Measurements from ENCODE around the gene TMEM26. TPM values are rescaled to one million over a fixed set of nuclear protein-coding genes. Genes with fewer than 3 reads are reported as not detected.

TMEM26 gene
- under 0.01 TPM in 1 of 2 replicates, not detected in the other for total RNA-seq

DNA sequence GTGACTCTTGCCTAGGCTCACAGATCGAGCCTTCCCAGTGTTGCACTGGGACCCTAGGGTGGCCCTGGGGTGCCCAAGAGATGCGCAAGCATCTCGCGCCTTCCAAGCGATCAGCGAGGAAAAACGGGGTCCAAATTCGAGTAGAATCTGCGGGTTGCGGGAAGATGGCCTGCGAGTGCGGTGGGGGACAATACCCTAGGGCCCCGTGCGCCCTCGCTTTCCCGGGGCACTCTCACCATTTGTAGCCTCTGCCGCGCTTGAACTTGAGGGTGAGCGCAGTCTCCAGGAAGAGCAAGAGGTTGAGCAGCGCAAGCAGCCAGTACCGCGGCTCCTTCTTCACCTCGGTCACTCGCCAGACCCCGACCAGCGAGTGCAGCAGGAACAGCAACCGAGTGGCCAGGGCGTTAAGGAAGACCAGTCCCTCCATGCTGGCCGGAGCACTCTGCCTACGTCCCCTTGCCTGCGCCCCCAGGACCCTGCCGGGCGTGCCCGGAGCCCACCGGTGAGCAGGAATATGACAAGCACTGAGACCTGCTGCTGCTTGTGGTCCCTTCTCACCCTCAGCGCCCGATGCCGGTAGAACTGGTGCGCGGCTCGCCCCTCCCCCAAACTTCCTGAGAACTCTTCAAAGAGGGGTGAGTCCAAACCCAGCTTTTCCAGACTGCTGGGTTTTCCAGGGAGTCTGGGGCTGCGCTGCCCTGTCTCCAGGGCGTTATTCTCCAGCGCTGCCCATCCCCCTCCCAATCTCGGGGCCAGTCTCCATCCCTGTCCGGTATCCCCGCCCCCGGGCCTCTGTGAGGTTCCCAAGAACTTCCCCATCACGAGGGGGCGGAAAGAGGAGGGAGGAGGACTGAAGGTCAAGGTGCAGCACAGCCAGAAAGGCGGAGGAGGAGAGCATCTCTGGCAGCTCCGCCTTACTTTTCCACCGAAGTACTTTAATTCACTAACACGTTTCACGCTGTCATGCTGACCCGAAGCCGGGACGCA, at the start of gene TMEM26:
Gene TMEM26, minus strand, starts transcription at position 727 of the 987 bp plus-strand sequence. Its CDS starts 300 bp downstream, at position 427.
- Histone ChIP-seq H3K36me3 (ENCODE audit: control insufficient read depth, insufficient read depth, low read length) (no peaks in the 10 kb centered on the region), H3K27me3 (ENCODE audit: control insufficient read depth, insufficient read depth, low read length) (peaks cover 12% of the 10 kb centered on the region), H3K4me3 (ENCODE audit: low read depth, low read length) (peak within 1 kb of the TSS; percentile 18)
- DNase-seq (ENCODE audit: low read depth) (no peak), FAIRE-seq (no peak)
- TF ChIP-seq, protein P1, sequence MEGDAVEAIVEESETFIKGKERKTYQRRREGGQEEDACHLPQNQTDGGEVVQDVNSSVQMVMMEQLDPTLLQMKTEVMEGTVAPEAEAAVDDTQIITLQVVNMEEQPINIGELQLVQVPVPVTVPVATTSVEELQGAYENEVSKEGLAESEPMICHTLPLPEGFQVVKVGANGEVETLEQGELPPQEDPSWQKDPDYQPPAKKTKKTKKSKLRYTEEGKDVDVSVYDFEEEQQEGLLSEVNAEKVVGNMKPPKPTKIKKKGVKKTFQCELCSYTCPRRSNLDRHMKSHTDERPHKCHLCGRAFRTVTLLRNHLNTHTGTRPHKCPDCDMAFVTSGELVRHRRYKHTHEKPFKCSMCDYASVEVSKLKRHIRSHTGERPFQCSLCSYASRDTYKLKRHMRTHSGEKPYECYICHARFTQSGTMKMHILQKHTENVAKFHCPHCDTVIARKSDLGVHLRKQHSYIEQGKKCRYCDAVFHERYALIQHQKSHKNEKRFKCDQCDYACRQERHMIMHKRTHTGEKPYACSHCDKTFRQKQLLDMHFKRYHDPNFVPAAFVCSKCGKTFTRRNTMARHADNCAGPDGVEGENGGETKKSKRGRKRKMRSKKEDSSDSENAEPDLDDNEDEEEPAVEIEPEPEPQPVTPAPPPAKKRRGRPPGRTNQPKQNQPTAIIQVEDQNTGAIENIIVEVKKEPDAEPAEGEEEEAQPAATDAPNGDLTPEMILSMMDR (IDR thresholded peaks at IDR 0.05; ENCODE audit: insufficient read depth, low read length, severe bottlenecking): no peak

DNA sequence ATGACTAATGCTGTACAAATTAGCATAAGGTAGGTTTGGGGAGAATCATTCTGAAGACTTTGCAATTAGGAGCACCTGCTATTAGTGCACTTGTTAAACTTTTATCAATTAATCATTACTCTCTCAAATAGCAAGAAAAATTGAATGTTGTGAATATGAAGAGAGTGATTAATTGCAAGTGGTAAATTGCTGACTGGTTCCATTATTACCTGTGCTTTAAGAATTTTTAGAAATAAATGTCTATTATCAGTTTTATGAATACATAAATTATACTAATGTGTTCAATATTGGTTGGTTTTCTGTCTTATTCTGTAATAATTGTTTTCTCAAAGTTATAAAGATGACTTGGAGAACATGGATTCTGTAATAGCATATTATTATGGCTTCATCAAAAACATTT, 47.3 kb upstream of the TMEM26 start:
- Histone ChIP-seq H3K36me3 (ENCODE audit: control insufficient read depth, insufficient read depth, low read length) (no peaks in the 10 kb centered on the region), H3K27me3 (ENCODE audit: control insufficient read depth, insufficient read depth, low read length) (no peaks in the 10 kb centered on the region), H3K4me3 (ENCODE audit: low read depth, low read length) (no peak overlapping the region)
- TF ChIP-seq, protein P1 (IDR thresholded peaks at IDR 0.05; ENCODE audit: insufficient read depth, low read length, severe bottlenecking): no peak
- DNase-seq (ENCODE audit: low read depth) (no peak), FAIRE-seq (no peak)

DNA sequence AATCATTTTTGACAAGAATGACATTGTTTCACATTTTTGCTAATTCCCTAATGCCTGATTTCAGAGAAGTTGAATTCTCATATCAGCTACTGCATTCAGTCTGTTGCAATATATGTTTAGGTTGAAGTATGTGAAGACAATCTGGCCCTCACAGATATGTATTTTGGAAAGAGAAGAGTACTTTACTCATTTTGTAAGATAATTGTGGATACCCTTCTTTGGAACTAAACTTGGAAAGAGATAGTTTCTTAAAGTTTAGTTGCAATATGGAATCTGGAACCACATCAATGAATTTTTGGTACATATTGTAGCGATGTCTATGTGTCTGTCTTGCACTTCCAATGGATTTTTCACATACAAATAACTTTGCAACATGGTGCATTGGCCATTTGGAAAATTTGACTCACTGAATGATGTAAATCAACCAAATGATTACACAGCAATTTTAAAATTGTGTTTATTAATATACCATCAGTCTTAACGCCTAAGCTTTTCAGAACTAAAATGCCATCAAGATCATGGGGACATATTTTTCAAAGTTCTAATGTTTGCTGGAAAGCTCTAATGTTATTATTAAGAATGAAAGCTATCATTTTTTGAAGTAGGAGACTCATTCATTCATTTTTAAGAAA, 39.3 kb upstream of the TMEM26 start:
- TF ChIP-seq, protein P1 (IDR thresholded peaks at IDR 0.05; ENCODE audit: insufficient read depth, low read length, severe bottlenecking): no peak
- DNase-seq (ENCODE audit: low read depth) (no peak), FAIRE-seq (no peak)
- Histone ChIP-seq H3K27me3 (ENCODE audit: control insufficient read depth, insufficient read depth, low read length) (no peaks in the 10 kb centered on the region), H3K36me3 (ENCODE audit: control insufficient read depth, insufficient read depth, low read length) (no peaks in the 10 kb centered on the region), H3K4me3 (ENCODE audit: low read depth, low read length) (no peak overlapping the region)

DNA sequence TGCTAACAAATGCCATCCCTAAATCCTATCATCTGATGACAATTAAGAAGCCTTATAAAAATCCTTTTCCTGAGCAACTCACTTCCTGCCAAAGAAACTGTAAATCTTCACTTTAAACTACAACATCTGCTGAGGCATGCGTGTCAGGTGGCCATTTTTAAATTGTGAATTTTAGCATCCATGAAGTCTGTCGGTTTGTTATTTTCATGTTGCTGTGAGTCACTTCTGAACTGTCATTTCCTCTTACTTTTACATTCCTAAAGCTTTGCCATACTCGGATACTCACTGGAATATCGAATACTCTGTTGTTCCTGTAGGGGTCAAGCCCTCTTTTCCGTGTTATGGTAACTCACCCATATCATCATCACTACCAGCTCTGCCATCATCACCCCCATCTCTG, 34.3 kb upstream of the TMEM26 start:
- DNase-seq (ENCODE audit: low read depth) (peak; percentile 48), FAIRE-seq (no peak)

DNA sequence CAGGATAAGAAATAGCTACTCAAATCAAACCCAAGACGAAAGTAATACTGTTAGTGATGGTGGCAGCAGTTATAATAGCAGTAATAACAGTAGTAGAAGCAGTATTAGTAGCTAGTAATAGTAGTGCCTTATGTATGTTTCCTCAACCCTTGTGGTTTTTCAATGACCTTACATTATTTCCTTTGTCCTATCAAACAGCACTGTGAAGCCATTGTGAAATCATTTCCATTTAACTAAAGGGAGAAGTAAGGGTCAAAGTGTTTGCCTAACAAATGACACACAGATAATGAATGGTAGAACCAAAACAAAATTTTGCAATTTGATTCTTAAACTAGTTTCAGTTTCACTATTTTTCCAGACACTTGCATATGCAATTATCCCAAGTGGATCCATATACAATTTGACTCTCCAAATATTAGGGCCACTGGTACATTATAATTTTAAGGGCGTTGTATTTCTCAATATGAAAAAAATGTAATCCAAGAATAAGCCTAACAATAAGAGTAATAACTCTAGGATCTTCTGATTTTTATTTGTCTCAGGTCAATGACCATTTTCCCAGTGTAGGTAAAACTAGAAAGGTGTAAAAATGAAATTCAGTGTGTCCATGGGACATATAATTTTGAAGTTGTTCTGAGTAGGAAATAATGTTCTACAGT, 33.7 kb upstream of the TMEM26 start:
- peak; percentile 34 for DNase-seq (ENCODE audit: low read depth)

More for the DNA sequence above, 34.3 kb upstream of the TMEM26 start:
- Histone ChIP-seq H3K4me3 (ENCODE audit: low read depth, low read length) (no peak overlapping the region), H3K27me3 (ENCODE audit: control insufficient read depth, insufficient read depth, low read length) (no peaks in the 10 kb centered on the region), H3K36me3 (ENCODE audit: control insufficient read depth, insufficient read depth, low read length) (no peaks in the 10 kb centered on the region)
- TF ChIP-seq, protein P1 (IDR thresholded peaks at IDR 0.05; ENCODE audit: insufficient read depth, low read length, severe bottlenecking): no peak

More for the DNA sequence above, 33.7 kb upstream of the TMEM26 start:
- TF ChIP-seq, protein P1 (IDR thresholded peaks at IDR 0.05; ENCODE audit: insufficient read depth, low read length, severe bottlenecking): no peak
- Histone ChIP-seq H3K4me3 (ENCODE audit: low read depth, low read length) (no peak overlapping the region), H3K27me3 (ENCODE audit: control insufficient read depth, insufficient read depth, low read length) (no peaks in the 10 kb centered on the region), H3K36me3 (ENCODE audit: control insufficient read depth, insufficient read depth, low read length) (no peaks in the 10 kb centered on the region)
- FAIRE-seq: no peak

All from bronchial epithelial cell (primary cell).